Nephron (organoid): Measurements from ENCODE around the gene PHF24.

Experiments used
- H3K27ac Mint-ChIP-seq, 3 experiments: 2 replicates each; pipeline ENCODE4 v1.8.0; 2020; ENCODE audit warnings: mixed read lengths in 3 of 3, mild to moderate bottlenecking in 2 of 3, moderate library complexity in 1 of 3
- H3K27me3 Mint-ChIP-seq: 2 replicates; pipeline ENCODE4 v1.8.0; 2021; ENCODE audit warnings: low read depth, mild to moderate bottlenecking, moderate library complexity, mixed read lengths
- H3K36me3 Mint-ChIP-seq: 2 replicates; pipeline ENCODE4 v1.8.0; 2020; ENCODE audit warnings: low read depth, mixed read lengths
- H3K4me1 Mint-ChIP-seq: 2 replicates; pipeline ENCODE4 v1.8.0; 2020; ENCODE audit warnings: mixed read lengths
- H3K4me3 Mint-ChIP-seq, 3 experiments: 2 replicates each; pipeline ENCODE4 v1.8.0; 2020; ENCODE audit warnings: mild to moderate bottlenecking in 3 of 3, mixed read lengths in 3 of 3, moderate library complexity in 2 of 3
- H3K9me3 Mint-ChIP-seq: 2 replicates; pipeline ENCODE4 v1.8.0; 2020; ENCODE audit warnings: mixed read lengths
- CTCF ChIP-seq, 3 experiments: fragments of 200-600 bp; sonication (generic); IDR thresholded peaks; one replicate each; pipeline ENCODE4 v1.5.0; 2021; ENCODE audit warnings: antibody characterized with exemption in 3 of 3; ENCODE audit not compliant: unreplicated experiment in 3 of 3

The PHF24 gene

GRCh38 chr9:34986540-34987047, 28.5 kb downstream of the PHF24 start:
- Mint-ChIP-seq H3K4me3 (peak overlapping the region; percentile 24 to 95 (median 38)), H3K9me3 (no peaks in the 10 kb centered on the region), H3K27me3 (peaks cover 20% of the 10 kb centered on the region), H3K27ac (peak overlapping the region in 1 of 3 experiments; percentile 23), H3K36me3 (no peaks in the 10 kb centered on the region), H3K4me1 (peaks cover 26% of the 10 kb centered on the region)
- no peak for TF ChIP-seq CTCF (IDR thresholded peaks at IDR 0.05; ENCODE audit: unreplicated experiment in 3 of 3)

- TF ChIP-seq CTCF (IDR thresholded peaks at IDR 0.05; ENCODE audit: unreplicated experiment in 3 of 3) = no peak
- Mint-ChIP-seq H3K9me3 (no peaks in the 10 kb centered on the region), H3K4me3 (peak overlapping the region; percentile 24 to 95 (median 38)), H3K27me3 (peaks cover 20% of the 10 kb centered on the region), H3K4me1 (peaks cover 32% of the 10 kb centered on the region), H3K27ac (peak overlapping the region in 2 of 3 experiments; percentile 0 to 23), H3K36me3 (no peaks in the 10 kb centered on the region)
Observed at GRCh38 chr9:34987160-34987901, 29.2 kb downstream of the PHF24 start.

GRCh38 chr9:34988218-34989002, 30.3 kb downstream of the PHF24 start:
- Mint-ChIP-seq H3K27me3 (peaks cover 15% of the 10 kb centered on the region), H3K9me3 (no peaks in the 10 kb centered on the region), H3K4me3 (peak overlapping the region; percentile 93 to 95 (median 94)), H3K4me1 (peaks cover 42% of the 10 kb centered on the region), H3K27ac (peak overlapping the region; percentile 71 to 90 (median 88)), H3K36me3 (no peaks in the 10 kb centered on the region)
- no peak for TF ChIP-seq CTCF (IDR thresholded peaks at IDR 0.05; ENCODE audit: unreplicated experiment in 3 of 3)

GRCh38 chr9:34989003-34989945, 31.2 kb downstream of the PHF24 start, which contains the start of gene DNAJB5:
DNAJB5 (plus strand) TSS chr9:34989745; CDS start chr9:34990631, 886 bp downstream.
- peaks cover 8% of the 10 kb centered on the region for H3K27me3 Mint-ChIP-seq
- H3K4me1 Mint-ChIP-seq = peaks cover 50% of the 10 kb centered on the region
- H3K36me3 Mint-ChIP-seq = no peaks in the 10 kb centered on the region
- TF ChIP-seq CTCF (IDR thresholded peaks at IDR 0.05; ENCODE audit: unreplicated experiment in 3 of 3) = no peak
- H3K27ac Mint-ChIP-seq = peak within 1 kb of the TSS; percentile 71 to 90 (median 88)
- H3K9me3 Mint-ChIP-seq = no peaks in the 10 kb centered on the region
- H3K4me3 Mint-ChIP-seq = peak within 1 kb of the TSS; percentile 94 to 95 (median 94)

- Mint-ChIP-seq H3K27ac (peak overlapping the region; percentile 63 to 88 (median 64)), H3K27me3 (peaks cover 8% of the 10 kb centered on the region), H3K36me3 (no peaks in the 10 kb centered on the region), H3K9me3 (no peaks in the 10 kb centered on the region), H3K4me3 (peak overlapping the region; percentile 93 to 95 (median 94)), H3K4me1 (peaks cover 56% of the 10 kb centered on the region)
- no peak for TF ChIP-seq CTCF (IDR thresholded peaks at IDR 0.05; ENCODE audit: unreplicated experiment in 3 of 3)
Observed at GRCh38 chr9:34989946-34990635, 32.0 kb downstream of the PHF24 start.
